Liver (tissue), 9 donors: Measurements from ENCODE around the gene SETD7. TPM values are rescaled to one million over a fixed set of nuclear protein-coding genes. Genes with fewer than 3 reads are reported as not detected.

ENCODE experiments used
- DNase-seq: peaks from one replicate; pipeline ENCODE4 v3.0.0-alpha.2; 2017; ENCODE audit warnings: low spot score
- H3K27ac ChIP-seq, 2 donors: one replicate each; pipeline ENCODE4 v1.7.0; 2013; ENCODE audit warnings: inconsistent platforms in 2 of 2, low read length in 2 of 2, control low read depth in 1 of 2, low read depth in 1 of 2, mild to moderate bottlenecking in 1 of 2
- H3K27me3 ChIP-seq, 4 donors: one replicate each; pipeline versions ENCODE4 v1.6.1 to v1.7.0; 2013; ENCODE audit warnings: low read length in 3 of 4, inconsistent platforms in 1 of 4, mild to moderate bottlenecking in 1 of 4, moderate library complexity in 1 of 4; ENCODE audit not compliant: control insufficient read depth in 4 of 4, insufficient read depth in 4 of 4
- H3K36me3 ChIP-seq, 4 donors: one replicate each; pipeline versions ENCODE4 v1.6.1 to v1.7.0; 2013; ENCODE audit warnings: low read length in 3 of 4, mild to moderate bottlenecking in 3 of 4, low read depth in 1 of 4, moderate library complexity in 1 of 4; ENCODE audit not compliant: control insufficient read depth in 4 of 4, insufficient read depth in 3 of 4
- H3K4me1 ChIP-seq, 4 donors: one replicate each; pipeline versions ENCODE4 v1.6.1 to v1.7.0; 2013; ENCODE audit warnings: low read length in 3 of 4, mild to moderate bottlenecking in 3 of 4, moderate library complexity in 1 of 4; ENCODE audit not compliant: control insufficient read depth in 4 of 4, insufficient read depth in 4 of 4
- H3K4me3 ChIP-seq, 3 donors: one replicate each; pipeline versions ENCODE4 v1.6.1 to v1.7.0; 2013; ENCODE audit warnings: low read length in 3 of 3, control low read depth in 1 of 3, low read depth in 1 of 3, mild to moderate bottlenecking in 1 of 3
- H3K9ac ChIP-seq, 2 donors: one replicate each; pipeline ENCODE4 v1.7.0; 2013; ENCODE audit warnings: low read length in 2 of 2, mild to moderate bottlenecking in 2 of 2, moderate library complexity in 2 of 2, control low read depth in 1 of 2, low read depth in 1 of 2
- H3K9me3 ChIP-seq, 4 donors: one replicate each; pipeline versions ENCODE4 v1.6.1 to v1.7.0; 2013; ENCODE audit warnings: low read length in 3 of 4; ENCODE audit not compliant: control insufficient read depth in 4 of 4
- ATF3 ChIP-seq: IDR thresholded peaks from 2 replicates; pipeline ENCODE4 v1.6.1; 2016; ENCODE audit warnings: antibody characterized with exemption
- CTCF ChIP-seq: fragments of 150-350 bp; IDR thresholded peaks from 2 replicates; pipeline ENCODE4 v1.5.1; 2017; ENCODE audit warnings: improper control_type of control experiment, low read depth, low read length; ENCODE audit not compliant: missing input control
- EGR1 ChIP-seq, 2 donors: IDR thresholded peaks; 2 replicates each; pipeline ENCODE4 v1.6.1; 2016 to 2018; ENCODE audit warnings: antibody characterized with exemption in 2 of 2, low read depth in 2 of 2
- FOXA1 ChIP-seq: IDR thresholded peaks from 2 replicates; pipeline ENCODE4 v1.6.1; 2016; ENCODE audit warnings: antibody characterized with exemption
- FOXA2 ChIP-seq: IDR thresholded peaks from 2 replicates; pipeline ENCODE4 v1.6.1; 2016; ENCODE audit warnings: antibody characterized with exemption
- HNF4A ChIP-seq, 2 donors: conservative IDR thresholded peaks; 2 replicates each; pipeline ENCODE4 v1.6.1; 2016; ENCODE audit warnings: antibody characterized with exemption in 2 of 2, mild to moderate bottlenecking in 2 of 2
- HNF4G ChIP-seq: IDR thresholded peaks from 2 replicates; pipeline ENCODE4 v1.6.1; 2016; ENCODE audit warnings: antibody characterized with exemption
- JUND ChIP-seq, 2 donors: IDR thresholded peaks; 2 replicates each; pipeline ENCODE4 v1.6.1; 2016; ENCODE audit warnings: antibody characterized with exemption in 2 of 2
- MAX ChIP-seq: IDR thresholded peaks from 2 replicates; pipeline ENCODE4 v1.6.1; 2016; ENCODE audit warnings: antibody characterized with exemption
- NR2F2 ChIP-seq: IDR thresholded peaks from 2 replicates; pipeline ENCODE4 v1.6.1; 2016; ENCODE audit warnings: antibody characterized with exemption
- RAD21 ChIP-seq, 2 donors: IDR thresholded peaks; 2 replicates each; pipeline ENCODE4 v1.6.1; 2016; ENCODE audit warnings: antibody characterized with exemption in 2 of 2, mild to moderate bottlenecking in 2 of 2
- REST ChIP-seq: IDR thresholded peaks from 2 replicates; pipeline ENCODE4 v1.6.1; 2016; ENCODE audit warnings: antibody characterized with exemption, mild to moderate bottlenecking
- RXRA ChIP-seq, 2 donors: IDR thresholded peaks; 2 replicates each; pipeline ENCODE4 v1.6.1; 2017 to 2018; ENCODE audit warnings: antibody characterized with exemption in 2 of 2, mild to moderate bottlenecking in 1 of 2
- SP1 ChIP-seq: IDR thresholded peaks from 2 replicates; pipeline ENCODE4 v1.6.1; 2018; ENCODE audit warnings: antibody characterized with exemption, mild to moderate bottlenecking
- TAF1 ChIP-seq: conservative IDR thresholded peaks from 2 replicates; pipeline ENCODE4 v1.6.1; 2016; ENCODE audit warnings: antibody characterized with exemption, mild to moderate bottlenecking
- YY1 ChIP-seq: IDR thresholded peaks from 2 replicates; pipeline ENCODE4 v1.6.1; 2016; ENCODE audit warnings: antibody characterized with exemption, mild to moderate bottlenecking
- ZBTB33 ChIP-seq: IDR thresholded peaks from 2 replicates; pipeline ENCODE4 v1.6.1; 2016; ENCODE audit warnings: antibody characterized with exemption
- WGBS: extraction: QIAGEN DNeasy Blood & Tissue Kit; methylation state at CpG from one replicate; pipeline ENCODE4 v1.1.7; 2013; 5-methylcytosine and 5-hydroxymethylcytosine counted together
- polyA plus RNA-seq, 2 donors: library from polyadenylated mRNA; stranded (reverse) in 1 of 2; unstranded in 1 of 2; fragments of 200-250 nt in 1 of 2; fragments of >200 nt in 1 of 2; fragmentation: Nextera tagmentation in 1 of 2; extraction: Ambion mirVana in 1 of 2; gene quantifications; one replicate each; pipeline versions ENCODE4 v1.2.1 to v1.2.3, GENCODE V29; 2013 to 2015
- total RNA-seq, 2 donors: library from RNA; depleted of rRNA; stranded (reverse); fragments of >200 nt; gene quantifications; one replicate each; pipeline ENCODE4 v1.2.3, GENCODE V29; 2014
- donor health status: healthy.
- donor health status: healthy.
- donor health status: healthy.
- donor health status: healthy.
- donor health status: healthy.

Gene SETD7
- total and polyA plus RNA-seq, 4 donors = 12.9 to 81.7 (median 18.0) TPM

- no peak for TF ChIP-seq HNF4G
These were observed 67.6 kb downstream of the SETD7 start (continued) for GRCh38 chr4:139488442-139488841.

GRCh38 chr4:139484783-139485311 lies 71.2 kb downstream of the SETD7 start:
- TF ChIP-seq EGR1 (IDR thresholded peaks at IDR 0.05; ENCODE audit: low read depth in 2 of 2) (no peak), JUND (IDR thresholded peaks at IDR 0.05) (no peak), SP1 (no peak), FOXA2 (no peak), HNF4A (conservative IDR thresholded peaks at IDR 0.05) (no peak), NR2F2 (no peak), RXRA (IDR thresholded peaks at IDR 0.05) (no peak), RAD21 (IDR thresholded peaks at IDR 0.05) (no peak), MAX (no peak), CTCF (no peak), TAF1 (no peak), FOXA1 (no peak), REST (no peak), HNF4G (no peak), ATF3 (no peak), YY1 (no peak)
- 77% methylated on average over 11 of the region's 11 CpGs for WGBS
- no peak for DNase-seq

GRCh38 chr4:139483000-139483399 lies 73.0 kb downstream of the SETD7 start:
- H3K4me3 ChIP-seq = no peak overlapping the region
- no peaks in the 10 kb centered on the region for H3K27me3 ChIP-seq
- H3K9ac ChIP-seq = no peak overlapping the region
- H3K27ac ChIP-seq = no peak overlapping the region
- H3K36me3 ChIP-seq = peaks cover 0 to 2% (median 0%) of the 10 kb centered on the region in 4 donors
- peaks cover 0 to 2% (median under 1%) of the 10 kb centered on the region in 4 donors for H3K4me1 ChIP-seq
- 97% methylated on average over 3 of the region's 3 CpGs for WGBS
- no peaks in the 10 kb centered on the region for H3K9me3 ChIP-seq
- DNase-seq = no peak
- TF ChIP-seq NR2F2 = no peak
- no peak for TF ChIP-seq CTCF
- no peak for TF ChIP-seq ZBTB33
- TF ChIP-seq SP1 = no peak
- TF ChIP-seq HNF4A (conservative IDR thresholded peaks at IDR 0.05) = no peak

More at GRCh38 chr4:139484783-139485311, 71.2 kb downstream of the SETD7 start:
- Histone ChIP-seq H3K9me3 (no peaks in the 10 kb centered on the region), H3K27ac (no peak overlapping the region), H3K36me3 (peaks cover 0 to 2% (median 0%) of the 10 kb centered on the region in 4 donors), H3K4me3 (no peak overlapping the region), H3K4me1 (peaks cover 0 to 2% (median under 1%) of the 10 kb centered on the region in 4 donors), H3K9ac (no peak overlapping the region), H3K27me3 (no peaks in the 10 kb centered on the region)
